NCI-H1694 treated with DMSO at 0.1 percent for 48 hours (cell line): Measurements from ENCODE around the gene RNF126.
"Not testable (repeated sequence)": the region's sequence is repeated elsewhere in the genome, so short reads cannot be mapped to it uniquely, and the experiment has no call there.

Source experiments
- DNase-seq: peaks from one replicate; lab custom pipeline; 2025; lab: John Stamatoyannopoulos, UW

The RNF126 gene

DNA sequence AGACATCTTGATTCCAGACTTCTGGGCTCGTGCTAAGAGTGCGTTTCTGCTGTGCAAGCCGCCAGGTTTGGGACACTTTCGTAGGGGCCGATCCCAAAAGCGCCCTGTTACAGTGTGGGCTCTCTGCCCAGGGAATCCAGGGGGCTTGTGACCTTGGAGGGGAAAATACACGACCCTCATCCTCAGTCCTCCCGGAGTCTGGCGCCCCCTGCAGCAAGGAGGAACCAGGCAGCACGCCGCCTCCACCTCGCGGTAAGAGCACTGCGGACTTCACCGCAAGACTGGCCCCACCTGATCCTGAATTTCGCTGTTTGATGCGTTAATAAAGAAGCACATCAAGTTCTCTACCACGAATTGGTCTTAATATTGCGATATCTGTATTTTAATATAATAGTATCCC is 34.8 kb downstream of the RNF126 start:
- no peak for DNase-seq

DNA sequence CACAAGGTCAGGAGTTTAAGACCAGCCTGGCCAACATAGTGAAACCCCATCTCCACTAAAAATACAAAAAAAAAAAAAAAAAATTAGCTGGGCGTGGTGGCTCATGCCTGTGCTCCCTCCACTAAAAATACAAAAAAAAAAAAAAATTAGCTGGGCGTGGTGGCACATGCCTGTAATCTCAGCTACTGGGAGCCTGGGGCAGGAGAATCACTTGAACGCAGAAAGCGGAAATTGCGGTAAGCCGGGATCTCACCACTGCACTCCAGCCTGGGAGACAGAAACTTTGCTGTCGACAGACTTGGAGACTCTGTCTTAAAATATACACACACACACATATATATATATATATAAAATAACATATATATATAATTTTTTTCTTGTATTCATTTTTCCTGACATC is 36.4 kb downstream of the RNF126 start:
- DNase-seq: not testable (repeated sequence)

DNA sequence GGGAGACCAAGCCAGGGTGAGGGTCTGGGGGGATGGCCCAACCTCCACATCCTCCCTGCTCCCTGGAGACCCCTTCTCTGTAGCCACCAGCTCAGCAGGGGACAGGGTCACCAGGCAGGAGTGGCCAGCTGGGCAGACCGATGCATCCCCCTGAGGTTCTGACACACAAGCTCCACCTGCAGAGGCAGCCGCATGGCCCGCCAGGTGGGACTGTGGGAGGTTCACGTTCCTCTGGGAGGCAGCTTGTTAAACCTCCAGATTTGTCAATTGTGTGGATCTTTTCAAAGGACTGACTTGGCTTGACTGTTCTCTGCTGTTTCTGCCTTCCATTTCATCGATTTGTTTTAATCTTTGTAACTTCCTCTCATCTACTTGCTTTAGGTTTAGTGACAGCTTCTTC is 37.8 kb downstream of the RNF126 start:
- DNase-seq: no peak

DNA sequence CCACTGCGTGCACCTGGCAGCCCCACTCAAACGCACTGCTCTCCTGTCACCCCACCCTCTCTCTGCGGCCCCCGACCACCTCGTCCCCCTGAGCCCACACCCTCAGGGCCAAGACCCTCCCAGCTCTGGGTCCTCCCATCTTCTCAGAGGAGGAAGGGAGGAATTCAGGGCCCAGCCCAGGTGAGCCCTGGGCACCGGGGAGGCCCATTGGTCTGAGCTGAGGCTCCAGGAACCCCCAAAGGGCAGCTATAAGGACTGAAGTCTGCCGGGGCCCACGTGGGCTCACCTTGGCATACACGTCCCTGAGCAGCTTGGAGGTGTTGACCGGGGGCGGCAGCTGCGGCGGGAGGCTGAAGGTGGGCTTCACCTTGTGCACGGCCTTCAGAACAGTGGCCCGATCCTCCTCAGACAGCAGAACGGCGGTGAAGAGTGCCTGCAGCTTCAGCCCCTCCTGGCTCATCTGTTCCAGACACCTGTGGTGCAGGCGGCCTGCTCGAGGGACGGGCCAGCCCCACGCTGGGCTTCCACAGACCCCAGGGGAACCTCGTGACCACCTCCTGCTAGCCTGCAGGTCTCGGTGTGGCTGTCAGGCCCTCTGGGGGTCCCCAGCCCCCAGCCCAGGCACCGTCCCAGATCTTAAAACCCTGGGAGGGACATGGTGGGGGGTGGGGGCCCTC is 38.4 kb downstream of the RNF126 start:
- no peak for DNase-seq

DNA sequence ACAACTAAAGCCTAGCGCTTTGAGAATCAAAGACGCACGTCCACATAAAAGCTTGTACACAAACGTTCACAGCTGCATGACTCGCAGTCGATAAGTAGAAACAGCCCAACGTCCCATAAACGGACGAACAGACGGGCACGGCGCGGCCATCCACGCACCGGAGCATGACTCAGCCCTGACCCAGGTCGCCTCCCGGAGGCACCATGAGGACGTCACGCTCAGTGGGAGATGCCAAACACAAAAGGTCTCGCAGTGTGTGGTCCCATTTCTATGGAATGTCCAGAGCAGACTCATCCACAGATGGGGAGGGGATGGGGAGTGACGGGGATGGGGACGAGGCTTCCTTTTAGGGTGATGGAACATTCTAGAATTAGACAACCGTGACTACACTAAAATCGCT is 39.0 kb downstream of the RNF126 start:
- DNase-seq: no peak

DNA sequence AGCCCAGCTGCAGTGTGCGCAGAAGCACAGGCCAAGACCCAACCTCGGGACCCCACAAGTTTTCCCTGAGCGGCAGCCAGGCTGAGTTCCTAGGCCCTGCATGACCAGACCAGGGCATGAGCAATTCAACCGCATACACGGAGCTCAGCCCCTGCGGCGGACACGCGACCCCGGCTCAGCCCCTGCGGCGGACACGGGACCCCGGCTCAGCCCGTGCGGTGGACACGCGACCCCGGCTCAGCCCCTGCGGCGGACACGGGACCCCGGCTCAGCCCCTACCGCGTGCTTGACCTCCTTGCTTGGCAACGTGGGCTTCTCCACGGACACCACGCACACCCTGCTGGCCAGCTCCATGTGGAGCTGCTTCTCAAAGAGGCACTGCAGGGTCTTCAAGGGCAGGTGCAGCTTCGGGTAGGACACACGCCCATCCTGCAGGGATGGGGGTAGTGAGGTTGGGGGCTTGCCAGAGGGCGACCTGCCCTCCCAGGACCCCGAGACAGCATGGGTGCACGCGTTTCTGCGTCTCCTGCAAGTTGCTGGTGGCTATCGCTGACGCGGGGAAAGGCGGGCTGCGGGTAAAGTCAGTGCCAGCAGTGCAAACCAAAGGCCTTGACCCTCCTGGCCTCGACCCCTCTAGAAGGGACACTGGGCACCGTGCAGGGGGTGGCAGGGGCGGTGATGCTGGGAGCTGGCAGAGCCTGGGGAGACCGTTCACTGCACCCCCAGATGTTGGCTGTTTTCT is 39.7 kb downstream of the RNF126 start:
- no peak for DNase-seq

DNA sequence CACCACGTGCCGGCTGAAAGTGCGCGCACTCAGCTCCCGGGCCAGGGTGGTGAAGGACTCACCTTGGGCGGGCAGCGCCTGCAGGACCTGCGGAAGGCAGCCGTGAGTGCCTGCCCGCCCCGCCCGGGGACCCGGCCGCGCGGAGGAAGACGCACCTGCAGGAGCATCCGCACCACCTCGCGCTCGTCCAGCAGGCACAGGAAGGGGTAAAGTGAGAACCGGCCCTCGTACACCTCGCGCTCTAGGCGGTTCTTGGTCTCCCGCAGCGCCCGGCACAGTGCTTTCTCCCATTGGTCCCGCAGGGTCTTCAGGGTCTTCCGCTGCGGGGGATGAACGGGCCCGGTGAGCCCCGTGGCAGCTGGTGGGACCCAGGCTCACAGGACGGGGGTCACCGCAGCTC is 40.3 kb downstream of the RNF126 start:
- no peak for DNase-seq

DNA sequence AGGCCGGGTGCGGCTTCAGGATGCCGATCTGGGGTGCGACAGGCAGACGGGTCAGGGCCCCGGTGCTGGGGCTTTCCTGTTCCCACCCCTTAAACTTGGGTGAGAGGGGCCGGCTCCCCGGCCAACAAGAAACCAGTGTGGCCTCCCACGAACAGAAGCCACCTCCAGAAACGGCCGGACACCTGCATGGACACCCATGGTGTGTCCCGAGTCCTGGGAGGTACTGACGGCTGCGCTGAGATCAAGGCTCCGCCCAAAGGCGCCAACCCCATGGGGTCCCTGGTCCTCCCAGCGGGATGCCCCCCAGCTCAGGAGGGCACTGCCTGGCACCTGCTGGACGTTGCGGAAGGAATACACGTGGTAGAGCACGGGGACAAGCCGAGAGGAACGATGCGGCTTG is 41.2 kb downstream of the RNF126 start:
- no peak for DNase-seq

DNA sequence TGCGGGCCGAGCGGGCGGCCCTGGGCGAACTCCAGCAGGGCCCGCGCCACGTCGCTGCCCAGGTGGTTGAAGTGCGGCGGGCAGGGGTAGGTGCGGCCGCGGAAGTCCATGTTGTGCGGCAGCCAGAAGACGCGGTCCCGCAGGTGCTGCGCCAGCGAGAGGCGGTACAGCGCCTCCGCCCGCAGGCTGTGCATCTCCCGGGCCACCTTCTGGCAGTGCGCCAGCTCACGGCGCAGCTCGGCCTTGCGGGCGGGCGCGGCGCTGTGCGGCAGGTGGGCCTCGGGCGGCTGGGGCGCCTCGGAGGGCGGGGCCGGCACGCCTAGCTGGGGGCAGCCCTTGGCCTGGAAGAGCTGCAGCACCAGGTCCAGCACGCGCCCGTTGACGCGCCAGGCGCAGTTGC is 41.8 kb downstream of the RNF126 start:
- DNase-seq: not testable (repeated sequence)

DNA sequence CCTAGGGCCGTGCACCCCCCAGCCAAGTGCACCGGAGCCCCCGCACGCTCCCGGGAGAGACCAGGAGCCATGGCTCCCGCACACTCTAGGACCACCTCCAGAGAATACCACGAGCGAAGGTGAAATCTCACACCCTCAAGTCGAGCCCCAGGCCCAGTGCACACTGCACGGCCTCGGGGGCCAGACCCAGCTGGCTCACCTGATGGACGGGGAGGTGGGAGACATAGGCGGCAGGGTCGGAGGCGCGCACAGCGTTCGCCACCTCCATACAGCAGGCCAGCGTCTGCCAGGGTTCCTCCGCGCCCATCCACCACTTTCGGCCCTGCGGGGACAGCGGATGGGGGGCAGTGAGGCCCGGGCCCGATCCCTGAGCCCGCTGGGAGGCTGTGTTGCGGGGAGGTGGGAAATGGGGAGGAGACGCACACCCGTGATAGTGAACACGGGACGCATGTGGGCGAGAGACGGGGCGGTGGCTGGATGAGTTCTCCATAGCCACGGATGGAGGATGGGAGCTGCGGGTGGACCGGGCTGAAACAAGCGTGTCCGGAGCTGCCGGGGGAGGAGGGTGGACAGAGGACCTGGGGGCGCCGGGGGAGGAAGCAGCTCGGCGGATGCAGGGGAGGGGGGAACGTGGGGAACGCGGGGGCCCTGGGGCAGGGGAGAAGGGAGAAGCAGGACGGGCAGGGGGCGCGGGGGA is 42.7 kb downstream of the RNF126 start:
- no peak for DNase-seq

DNA sequence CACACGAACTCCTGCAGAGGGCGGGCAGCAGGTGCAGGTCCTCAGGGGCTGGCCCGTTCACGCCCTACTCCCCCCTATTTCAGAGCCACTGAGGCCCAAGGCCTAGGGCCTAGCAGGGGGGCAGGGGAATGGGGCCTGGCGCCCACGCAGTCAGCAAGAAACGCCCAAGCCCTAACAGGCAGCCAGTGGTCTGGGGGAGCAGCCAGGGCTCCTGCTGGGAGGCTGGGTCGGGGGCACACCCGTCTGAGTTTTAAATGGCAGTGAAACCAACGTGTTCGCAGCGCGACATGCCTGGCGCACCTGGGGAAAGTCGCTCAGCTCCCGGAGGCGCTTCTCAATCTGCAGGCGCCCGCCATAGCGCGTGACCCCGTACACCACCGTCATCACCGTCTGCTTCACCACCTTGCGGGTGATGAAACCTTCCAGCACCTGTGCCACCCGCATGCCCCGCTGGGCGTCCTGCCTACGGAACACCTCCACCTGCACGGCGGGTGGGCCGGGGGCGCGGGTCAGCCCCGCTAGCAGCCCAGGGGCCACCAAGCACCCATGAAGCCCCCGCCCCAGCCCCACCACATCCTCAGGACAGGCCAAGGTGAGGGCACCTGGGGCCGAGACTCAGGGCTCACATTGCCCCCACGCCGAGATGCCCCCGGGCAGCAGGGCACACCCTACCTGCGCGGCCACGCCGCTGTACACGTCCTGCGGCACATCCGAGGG is 43.6 kb downstream of the RNF126 start:
- no peak for DNase-seq

DNA sequence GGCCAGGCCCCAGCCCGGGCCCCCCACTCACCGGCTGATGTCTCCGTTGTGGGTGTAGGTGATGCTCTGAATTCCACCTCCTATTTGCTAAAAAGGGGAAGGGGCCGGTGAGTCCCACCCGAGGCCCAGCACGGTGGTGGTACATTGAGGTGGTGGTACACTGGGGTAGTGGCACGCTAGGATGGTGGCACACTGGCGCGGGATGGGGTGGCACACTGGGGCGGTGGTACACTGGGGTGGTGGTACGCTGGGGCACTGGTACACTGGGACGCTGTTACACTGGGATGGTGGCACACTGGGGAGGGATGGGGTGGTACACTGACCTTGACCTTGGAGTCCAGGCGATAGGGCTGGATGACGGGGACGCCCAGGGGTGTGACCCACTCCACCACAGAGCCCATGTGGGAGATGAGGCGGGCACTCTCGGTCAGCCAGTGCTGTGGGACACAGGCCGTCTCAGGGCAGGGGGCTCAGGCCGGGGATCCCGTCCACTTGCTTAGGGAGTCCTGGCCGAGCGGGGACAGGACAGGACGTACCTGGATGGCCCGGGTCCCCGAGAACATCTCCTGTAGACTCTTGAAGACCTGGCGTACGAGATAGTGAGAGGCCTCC is 44.2 kb downstream of the RNF126 start:
- DNase-seq: no peak

DNA sequence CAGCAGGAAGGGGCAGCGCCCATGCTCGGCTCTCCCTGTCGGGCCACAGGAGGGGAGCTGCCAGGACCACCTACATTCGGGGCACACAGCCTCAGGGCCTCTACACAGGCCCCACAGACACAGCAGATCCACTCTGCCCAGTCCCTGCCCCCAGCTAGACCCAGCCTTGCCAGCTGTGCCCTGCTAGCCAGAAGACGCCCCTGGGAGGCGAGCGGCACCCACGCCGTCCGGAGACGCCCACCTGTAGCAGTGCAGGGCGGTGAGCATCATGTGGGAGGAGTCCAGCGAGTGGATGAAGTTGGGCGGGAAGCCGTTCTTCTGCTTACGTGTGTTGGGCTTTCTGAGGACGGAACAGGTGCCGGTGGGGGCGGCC is 44.8 kb downstream of the RNF126 start:
- DNase-seq: no peak

DNA sequence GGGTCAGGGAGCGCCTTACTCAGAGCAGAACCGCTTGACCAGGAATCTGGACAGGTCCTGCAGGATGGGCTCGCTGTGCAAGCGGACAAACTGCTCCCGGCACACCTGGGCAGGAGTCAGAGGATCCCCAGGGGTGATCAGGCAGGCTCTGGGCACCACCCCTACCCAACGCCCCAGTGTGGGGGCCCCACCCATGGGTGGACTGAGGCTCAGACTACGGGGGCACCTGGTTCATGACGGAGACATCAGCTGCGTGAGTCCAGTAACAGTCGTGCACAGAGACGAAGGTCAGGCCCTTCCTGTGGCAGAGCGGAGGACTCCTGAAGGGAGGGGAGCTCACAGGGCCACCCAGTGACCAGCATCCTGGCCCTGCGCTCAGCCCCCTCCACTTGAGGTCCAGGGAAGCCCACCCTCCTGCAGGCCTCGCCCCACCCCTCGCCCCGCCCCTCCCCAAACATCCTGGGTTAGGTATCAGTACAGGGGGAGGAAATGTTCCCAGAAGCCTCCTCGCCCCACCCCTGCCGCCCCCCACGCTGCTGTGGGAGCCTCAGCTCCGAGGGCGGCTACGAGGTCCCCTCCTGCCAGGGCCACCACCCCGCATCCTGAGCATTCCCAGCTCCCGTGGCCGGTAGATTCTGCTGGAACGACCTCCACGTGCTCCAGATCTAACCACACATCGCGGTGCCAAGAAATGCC is 45.3 kb downstream of the RNF126 start:
- DNase-seq: no peak

DNA sequence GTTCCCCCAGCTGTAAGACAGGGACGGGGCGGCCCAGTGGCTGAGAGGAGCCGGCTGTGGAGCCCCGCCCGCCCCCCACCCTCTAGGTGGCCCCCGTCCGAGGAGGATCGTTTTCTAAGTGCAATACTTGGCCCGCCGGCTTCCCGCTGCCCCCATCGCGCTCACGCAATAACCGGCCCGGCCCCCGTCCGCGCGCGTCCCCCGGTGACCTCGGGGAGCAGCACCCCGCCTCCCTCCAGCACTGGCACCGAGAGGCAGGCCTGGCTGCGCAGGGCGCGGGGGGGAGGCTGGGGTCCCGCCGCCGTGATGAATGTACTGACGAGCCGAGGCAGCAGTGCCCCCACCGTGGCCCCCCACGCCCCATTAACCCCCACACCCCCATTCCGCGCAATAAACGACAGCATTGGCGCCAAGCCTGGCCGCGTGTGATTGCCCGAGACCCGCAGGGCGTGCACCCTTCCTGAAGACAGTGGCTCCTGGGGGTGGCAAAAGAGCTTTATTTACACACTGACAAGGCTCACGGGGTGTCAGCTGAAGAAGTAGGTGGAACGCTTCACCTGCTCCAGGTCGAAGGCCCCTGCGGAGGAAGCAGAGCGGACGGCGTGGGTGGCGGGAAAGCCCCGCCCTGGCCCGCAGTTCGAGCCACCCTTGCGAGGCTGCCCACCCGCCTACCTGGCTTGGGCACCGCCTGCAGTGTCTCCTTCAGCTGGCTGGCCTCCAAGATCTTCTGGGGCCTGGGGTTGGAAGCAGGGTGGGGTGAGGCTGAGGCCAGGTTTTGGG is 46.1 kb downstream of the RNF126 start:
- DNase-seq: no peak

DNA sequence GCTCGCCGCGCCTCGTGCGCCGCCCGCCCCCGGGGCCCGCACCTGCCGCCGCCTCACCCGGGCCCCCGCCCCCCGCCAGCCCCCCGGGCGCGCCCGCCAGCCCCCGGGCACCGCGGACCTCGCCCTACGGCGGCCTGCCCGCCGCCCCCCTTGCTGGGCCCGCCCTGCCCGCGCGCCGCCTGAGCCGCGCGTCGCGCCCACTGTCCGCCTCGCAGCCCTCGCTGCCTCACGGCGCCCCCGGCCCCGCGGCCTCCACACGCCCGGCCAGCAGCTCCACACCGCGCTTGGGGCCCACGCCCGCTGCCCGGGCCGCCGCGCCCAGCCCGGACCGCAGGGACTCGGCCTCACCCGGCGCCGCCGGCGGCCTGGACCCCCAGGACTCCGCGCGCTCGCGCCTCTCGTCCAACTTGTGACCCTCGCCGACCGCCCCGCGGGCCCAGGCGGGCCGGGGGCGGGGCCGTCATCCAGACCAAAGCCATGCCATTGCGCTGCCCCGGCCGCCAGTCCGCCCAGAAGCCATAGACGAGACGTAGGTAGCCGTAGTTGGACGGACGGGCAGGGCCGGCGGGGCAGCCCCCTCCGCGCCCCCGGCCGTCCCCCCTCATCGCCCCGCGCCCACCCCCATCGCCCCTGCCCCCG is 46.8 kb downstream of the RNF126 start:
- DNase-seq: no peak

DNA sequence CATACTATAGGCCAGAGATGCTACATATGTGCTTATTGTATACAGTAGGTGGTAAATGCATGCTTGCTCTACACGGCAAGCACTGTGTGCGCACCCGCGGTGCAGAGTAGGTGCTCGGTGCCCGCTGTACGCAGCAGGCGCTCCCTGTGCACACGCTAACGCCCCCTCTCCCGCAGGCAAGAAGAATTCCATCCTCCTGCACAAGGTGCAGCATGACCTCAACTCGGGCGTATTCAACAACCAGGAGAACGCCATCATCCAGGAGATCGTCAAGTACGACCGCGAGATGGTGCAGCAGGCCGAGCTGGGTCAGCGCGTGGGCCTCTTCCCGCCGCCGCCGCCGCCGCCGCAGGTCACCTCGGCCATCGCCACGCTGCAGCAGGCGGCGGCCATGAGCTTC is 47.4 kb downstream of the RNF126 start:
- DNase-seq: no peak

DNA sequence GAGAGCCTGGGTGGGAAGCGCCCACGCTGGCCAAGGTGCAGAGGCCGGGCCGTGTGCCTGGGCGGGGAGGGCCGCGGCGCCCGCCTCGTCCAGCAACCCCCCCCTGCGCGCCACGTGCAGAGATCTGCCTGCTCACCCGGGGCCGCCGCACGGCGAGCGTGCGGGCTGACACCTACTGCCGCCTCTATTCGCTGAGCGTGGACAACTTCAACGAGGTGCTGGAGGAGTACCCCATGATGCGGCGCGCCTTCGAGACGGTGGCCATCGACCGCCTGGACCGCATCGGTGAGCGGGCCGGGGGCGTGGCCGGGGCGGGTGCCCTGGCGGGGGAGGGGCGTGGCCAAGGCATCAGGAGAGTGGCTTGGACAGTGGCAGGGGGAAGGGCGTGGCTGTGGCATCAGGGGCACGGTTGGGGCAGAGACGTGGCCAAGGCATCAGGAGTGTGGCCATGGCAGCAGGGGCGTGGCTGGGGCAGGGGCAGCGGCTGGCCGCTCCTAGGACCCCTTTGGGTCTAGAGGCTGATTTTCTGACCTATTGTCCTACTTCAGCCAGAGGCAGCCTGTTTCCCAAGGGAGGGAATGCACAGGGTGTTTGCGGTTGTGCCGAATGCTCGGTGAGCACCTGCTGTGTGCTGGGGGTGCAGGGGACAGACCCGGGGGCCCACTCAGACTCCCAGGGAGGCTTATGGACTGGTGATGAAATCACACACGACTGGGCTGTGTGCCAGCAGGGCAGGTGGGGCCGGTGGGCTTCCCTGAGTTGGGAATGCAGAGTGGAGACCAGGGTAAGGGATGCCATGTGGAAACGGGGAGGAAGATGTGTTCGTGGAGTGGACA is 49.1 kb downstream of the RNF126 start:
- DNase-seq: no peak

DNA sequence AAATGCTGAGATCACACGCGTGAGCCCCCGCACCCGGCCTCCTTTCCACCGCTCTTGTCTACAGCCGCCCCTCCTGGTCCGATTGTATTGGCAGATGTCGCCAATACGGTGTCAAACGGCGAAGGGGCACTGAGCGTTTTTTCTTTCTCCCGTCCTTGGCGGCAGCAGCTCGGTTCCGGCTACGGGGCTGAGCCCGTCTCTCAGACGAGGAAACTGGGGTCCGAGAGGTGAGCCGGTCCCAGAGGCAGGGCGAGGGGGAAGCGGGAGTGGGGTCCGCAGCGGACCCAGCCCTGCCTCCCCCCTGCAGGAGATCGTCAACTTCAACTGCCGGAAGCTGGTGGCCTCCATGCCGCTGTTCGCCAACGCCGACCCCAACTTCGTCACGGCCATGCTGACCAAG is 50.1 kb downstream of the RNF126 start:
- no peak for DNase-seq
